ENCODE results near the gene MICAL3.

The MICAL3 gene

DNA sequence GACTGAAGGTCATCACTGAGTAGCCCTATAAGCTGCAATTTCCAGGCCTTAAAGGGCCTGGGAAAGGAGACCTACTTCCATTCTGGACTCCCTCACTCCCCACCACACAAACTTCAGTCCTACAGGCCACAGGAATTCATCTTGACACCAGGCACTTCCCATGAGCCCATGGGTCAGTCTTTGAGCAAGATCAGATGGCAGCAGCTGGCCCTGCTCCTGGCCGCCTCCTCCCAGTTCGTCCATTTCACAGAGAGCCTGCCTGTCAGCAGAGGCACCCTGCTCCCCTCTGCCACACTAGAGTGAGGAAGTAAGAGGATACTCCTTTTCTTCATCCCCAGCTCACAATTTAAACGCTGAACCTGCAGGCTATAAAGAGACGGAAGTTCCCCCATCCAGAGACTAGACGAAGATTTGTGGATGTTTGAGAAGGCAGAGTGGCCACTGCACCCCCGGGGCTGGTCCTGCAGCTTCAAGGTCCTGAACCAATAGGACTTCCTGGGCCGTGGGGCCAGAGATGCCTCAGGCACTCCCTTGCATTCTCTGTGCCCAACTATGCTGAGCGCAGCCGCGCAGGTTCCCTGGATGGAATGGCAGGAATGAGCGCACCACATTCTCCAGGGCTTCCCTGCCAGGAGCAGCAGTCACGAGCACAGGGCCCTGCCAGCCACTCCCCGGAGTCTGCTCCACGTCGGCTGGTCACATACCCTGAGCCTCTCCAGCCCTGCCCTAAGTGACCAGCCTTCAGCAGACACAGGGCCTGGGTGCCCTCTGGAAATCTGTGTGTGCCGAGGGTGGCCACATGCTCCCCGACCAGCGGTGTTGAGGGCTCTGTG is 216.6 kb downstream of the MICAL3 start:
- no peak for DNase-seq
- H3K27me3 ChIP-seq, result no peaks in the 10 kb centered on the region
- no peaks in the 10 kb centered on the region for H3K4me1 ChIP-seq
- TF ChIP-seq, protein P1, sequence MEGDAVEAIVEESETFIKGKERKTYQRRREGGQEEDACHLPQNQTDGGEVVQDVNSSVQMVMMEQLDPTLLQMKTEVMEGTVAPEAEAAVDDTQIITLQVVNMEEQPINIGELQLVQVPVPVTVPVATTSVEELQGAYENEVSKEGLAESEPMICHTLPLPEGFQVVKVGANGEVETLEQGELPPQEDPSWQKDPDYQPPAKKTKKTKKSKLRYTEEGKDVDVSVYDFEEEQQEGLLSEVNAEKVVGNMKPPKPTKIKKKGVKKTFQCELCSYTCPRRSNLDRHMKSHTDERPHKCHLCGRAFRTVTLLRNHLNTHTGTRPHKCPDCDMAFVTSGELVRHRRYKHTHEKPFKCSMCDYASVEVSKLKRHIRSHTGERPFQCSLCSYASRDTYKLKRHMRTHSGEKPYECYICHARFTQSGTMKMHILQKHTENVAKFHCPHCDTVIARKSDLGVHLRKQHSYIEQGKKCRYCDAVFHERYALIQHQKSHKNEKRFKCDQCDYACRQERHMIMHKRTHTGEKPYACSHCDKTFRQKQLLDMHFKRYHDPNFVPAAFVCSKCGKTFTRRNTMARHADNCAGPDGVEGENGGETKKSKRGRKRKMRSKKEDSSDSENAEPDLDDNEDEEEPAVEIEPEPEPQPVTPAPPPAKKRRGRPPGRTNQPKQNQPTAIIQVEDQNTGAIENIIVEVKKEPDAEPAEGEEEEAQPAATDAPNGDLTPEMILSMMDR (IDR thresholded peaks at IDR 0.05; ENCODE audit: low read depth, low read length), result no peak
- no peak overlapping the region for H3K4me3 ChIP-seq (ENCODE audit: low read depth, low read length)
- H3K36me3 ChIP-seq, result peaks cover 25% of the 10 kb centered on the region
- H3K9me3 ChIP-seq, result no peaks in the 10 kb centered on the region

DNA sequence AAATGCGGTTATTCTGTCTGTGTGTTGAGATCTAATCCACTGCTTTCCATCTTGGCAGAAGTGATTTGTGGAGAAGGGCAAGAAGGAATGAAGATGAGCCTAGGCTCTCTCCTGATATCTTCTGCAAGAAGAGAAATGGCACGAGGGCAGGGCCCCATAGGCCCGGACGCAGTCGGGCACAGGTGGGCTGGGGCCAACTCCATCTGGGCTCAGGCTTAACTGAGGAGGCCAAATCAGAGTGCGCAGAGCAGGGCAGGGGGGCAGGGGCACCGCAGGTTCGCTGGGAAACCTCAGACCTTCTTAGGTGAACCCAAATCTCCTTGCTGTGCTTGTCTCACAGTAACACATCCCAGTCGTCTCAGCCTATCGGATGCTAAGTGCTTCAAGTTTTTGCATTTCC is 217.3 kb downstream of the MICAL3 start:
- Histone ChIP-seq H3K36me3 (peaks cover 25% of the 10 kb centered on the region), H3K9me3 (no peaks in the 10 kb centered on the region), H3K4me1 (no peaks in the 10 kb centered on the region), H3K27me3 (no peaks in the 10 kb centered on the region), H3K4me3 (ENCODE audit: low read depth, low read length) (no peak overlapping the region)
- TF ChIP-seq, protein P1 (IDR thresholded peaks at IDR 0.05; ENCODE audit: low read depth, low read length), result no peak
- DNase-seq, result no peak

DNA sequence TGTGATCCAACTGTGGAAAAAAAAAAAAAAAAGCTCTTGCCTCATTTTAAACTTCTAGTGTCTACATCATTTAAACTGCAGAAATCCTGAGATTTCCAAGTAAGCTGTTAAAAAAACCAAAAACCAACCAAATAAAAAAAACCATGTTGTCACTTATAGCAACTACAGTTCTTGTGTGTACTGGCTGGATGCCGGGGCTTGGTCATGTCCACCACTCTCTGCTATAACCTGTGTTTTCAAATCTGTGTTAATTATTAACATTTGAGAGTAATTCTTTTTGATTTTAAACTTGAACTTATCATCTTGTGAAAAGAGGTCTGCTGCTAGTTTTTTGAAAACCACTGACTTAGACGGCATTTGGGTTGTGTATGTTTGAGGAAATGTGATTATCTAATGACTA is 217.9 kb downstream of the MICAL3 start:
- Histone ChIP-seq H3K27me3 (no peaks in the 10 kb centered on the region), H3K4me1 (no peaks in the 10 kb centered on the region), H3K4me3 (ENCODE audit: low read depth, low read length) (no peak overlapping the region), H3K9me3 (no peaks in the 10 kb centered on the region), H3K36me3 (peaks cover 25% of the 10 kb centered on the region)
- DNase-seq, result no peak
- TF ChIP-seq, protein P1 (IDR thresholded peaks at IDR 0.05; ENCODE audit: low read depth, low read length), result no peak

DNA sequence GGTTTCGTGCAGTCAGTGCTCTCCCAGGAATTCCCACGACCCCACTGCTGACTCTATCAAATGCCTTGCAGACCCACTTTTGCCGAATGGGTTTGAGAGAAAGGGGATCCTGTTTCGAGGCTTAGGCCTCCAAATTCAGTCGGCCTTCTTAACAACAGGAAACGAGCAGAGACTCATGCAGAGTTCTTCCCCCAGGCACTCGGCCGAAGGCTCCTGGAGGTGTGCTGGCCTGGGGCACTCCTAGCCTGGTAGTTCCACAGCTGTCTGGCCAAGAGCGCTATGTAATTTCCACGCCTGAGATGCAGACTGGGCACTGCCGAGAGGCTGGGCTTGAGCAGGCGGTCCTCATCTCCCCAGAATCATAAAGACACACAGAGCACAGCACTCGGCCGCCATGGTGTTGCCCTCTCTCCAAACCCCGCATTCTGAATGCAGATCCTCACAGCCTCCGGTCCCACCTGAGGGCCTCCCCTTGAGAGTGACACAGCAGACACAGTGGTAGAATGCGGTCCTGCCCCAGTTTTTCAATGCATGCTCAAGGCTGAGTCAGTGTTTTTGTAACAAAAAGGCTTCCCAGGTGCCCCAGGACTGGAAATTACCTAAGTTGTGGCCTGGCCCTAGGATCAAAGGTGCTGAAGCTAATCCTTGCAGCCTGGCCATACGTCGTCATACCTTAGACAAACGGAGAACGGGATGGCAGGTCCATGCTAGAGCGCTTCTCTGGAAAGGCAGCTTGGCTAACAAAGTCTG is 219.9 kb downstream of the MICAL3 start:
- H3K4me3 ChIP-seq (ENCODE audit: low read depth, low read length), result no peak overlapping the region
- H3K27me3 ChIP-seq, result no peaks in the 10 kb centered on the region
- H3K4me1 ChIP-seq, result no peaks in the 10 kb centered on the region
- H3K9me3 ChIP-seq, result no peaks in the 10 kb centered on the region
- peaks cover 14% of the 10 kb centered on the region; the same call in 1 of the 2 replicates for H3K36me3 ChIP-seq
- TF ChIP-seq, protein P1 (IDR thresholded peaks at IDR 0.05; ENCODE audit: low read depth, low read length), result no peak
- DNase-seq, result no peak

DNA sequence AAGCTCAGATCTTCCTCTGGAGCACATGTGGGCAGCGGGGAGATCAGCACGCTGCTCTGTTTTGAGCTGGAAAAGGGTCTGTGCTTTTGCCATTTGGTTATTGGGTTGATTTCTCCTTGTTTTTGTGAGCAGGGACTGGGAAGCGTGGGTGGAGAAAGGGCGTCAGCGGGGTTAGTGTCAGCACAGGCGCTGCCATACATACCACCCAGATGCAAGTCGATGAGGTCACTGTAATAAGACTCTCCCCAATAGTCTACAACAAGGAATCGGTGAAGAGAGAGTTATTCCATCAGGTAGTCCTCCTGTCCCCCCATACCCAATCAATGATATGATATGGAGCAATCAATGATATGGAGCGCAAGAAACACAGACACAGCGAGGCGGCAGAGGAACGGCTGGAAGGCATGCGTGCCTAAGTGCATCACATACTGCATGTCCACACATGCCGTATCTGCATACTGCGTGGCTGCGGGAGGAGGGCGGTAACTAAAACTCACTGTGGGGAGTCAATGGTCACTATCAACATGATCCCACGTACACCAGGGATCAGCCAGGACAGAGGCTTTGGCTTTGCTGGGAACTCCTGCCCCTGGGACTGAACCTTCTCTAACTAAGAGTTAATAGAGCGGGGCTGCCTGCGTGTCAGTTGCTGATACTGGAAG is 220.6 kb downstream of the MICAL3 start:
- H3K9me3 ChIP-seq, result no peaks in the 10 kb centered on the region
- DNase-seq, result no peak
- H3K4me1 ChIP-seq, result no peaks in the 10 kb centered on the region
- TF ChIP-seq, protein P1 (IDR thresholded peaks at IDR 0.05; ENCODE audit: low read depth, low read length), result no peak
- peaks cover 8% of the 10 kb centered on the region; the same call in 1 of the 2 replicates for H3K36me3 ChIP-seq
- H3K4me3 ChIP-seq (ENCODE audit: low read depth, low read length), result no peak overlapping the region
- no peaks in the 10 kb centered on the region for H3K27me3 ChIP-seq

Measured in BE2C (cell line).